IMR-90 (cell line): ENCODE results near the gene SFT2D2. TPM values are rescaled to one million over a fixed set of nuclear protein-coding genes. Genes with fewer than 3 reads are reported as not detected.

Experiments used
- ATAC-seq: fragments of 200-7000 bp; cut with Tn5 transposase; 2 replicates; pipeline ENCODE4 v1.9.1; 2020; ENCODE audit warnings: low read depth, mild to moderate bottlenecking, moderate library complexity
- BruUV-seq: library from RNA; stranded (reverse); fragments of 400-500 nt; replicated peaks from 2 replicates; lab custom pipeline; 2021; lab: Mats Ljungman, UMichigan
- CTCF ChIA-PET: fragments of 300-600 bp; formaldehyde crosslinking; extraction: SDS; loops from one replicate; lab custom pipeline; 2021; ENCODE audit warnings: antibody characterized with exemption; lab: Yijun Ruan, JAX
- POLR2A ChIA-PET: fragments of 300-600 bp; sonication (Branson Sonifier 250); formaldehyde crosslinking; loops from one replicate; lab custom pipeline; 2022; ENCODE audit warnings: antibody characterized with exemption; ENCODE audit not compliant: unreplicated experiment; lab: Charles Lee
- DNase-seq: peaks from one replicate; pipeline ENCODE4 v3.0.0; 2013
- H2AFZ ChIP-seq: replicated peaks from 2 replicates; pipeline ENCODE3; 2013; ENCODE audit warnings: low read length, mild to moderate bottlenecking; ENCODE audit not compliant: poor library complexity
- H2AK5ac ChIP-seq: 2 replicates; pipeline ENCODE4 v1.6.1; 2013; ENCODE audit warnings: low read depth, low read length, inconsistent platforms
- H2AK9ac ChIP-seq: replicated peaks from 2 replicates; pipeline ENCODE3; 2013; ENCODE audit warnings: mild to moderate bottlenecking, low read depth, low read length, moderate library complexity; ENCODE audit not compliant: poor library complexity
- H2BK120ac ChIP-seq: 2 replicates; pipeline ENCODE4 v1.6.1; 2013; ENCODE audit warnings: low read depth, low read length, inconsistent platforms
- H2BK15ac ChIP-seq: 3 replicates; pipeline ENCODE4 v1.6.1; 2013; ENCODE audit warnings: low read depth, low read length, inconsistent platforms
- H2BK20ac ChIP-seq: 2 replicates; pipeline ENCODE4 v1.6.1; 2013; ENCODE audit warnings: low read depth, mild to moderate bottlenecking, inconsistent platforms, low read length, moderate library complexity
- H2BK5ac ChIP-seq: 2 replicates; pipeline ENCODE4 v1.6.1; 2013; ENCODE audit warnings: mild to moderate bottlenecking, low read depth, low read length, inconsistent platforms; ENCODE audit not compliant: poor library complexity, severe bottlenecking
- H3K14ac ChIP-seq: replicated peaks from 2 replicates; pipeline ENCODE4 v1.6.1; 2013; ENCODE audit warnings: low read depth, low read length, inconsistent platforms
- H3K18ac ChIP-seq: 2 replicates; pipeline ENCODE4 v1.6.1; 2013; ENCODE audit warnings: low read depth, low read length, control low read depth
- H3K23ac ChIP-seq: 2 replicates; pipeline ENCODE4 v1.6.1; 2013; ENCODE audit warnings: low read depth, low read length, inconsistent platforms
- H3K27ac ChIP-seq: 2 replicates; pipeline ENCODE4 v1.5.1; 2013; ENCODE audit warnings: mild to moderate bottlenecking, control low read depth, low read length; ENCODE audit not compliant: insufficient read depth
- H3K27me3 ChIP-seq: 2 replicates; pipeline ENCODE4 v1.6.1; 2013; ENCODE audit warnings: low read length; ENCODE audit not compliant: control insufficient read depth, insufficient read depth
- H3K36me3 ChIP-seq: 2 replicates; pipeline ENCODE4 v1.6.1; 2013; ENCODE audit warnings: low read length, mixed read lengths; ENCODE audit not compliant: control insufficient read depth, insufficient read depth
- H3K4ac ChIP-seq: 2 replicates; pipeline ENCODE4 v1.6.1; 2013; ENCODE audit warnings: low read depth, low read length, inconsistent platforms
- H3K4me1 ChIP-seq: 2 replicates; pipeline ENCODE4 v1.6.1; 2013; ENCODE audit warnings: low read length, mixed read lengths; ENCODE audit not compliant: control insufficient read depth, insufficient read depth
- H3K4me2 ChIP-seq: 2 replicates; pipeline ENCODE4 v1.6.1; 2013; ENCODE audit warnings: low read depth, mild to moderate bottlenecking, control low read depth, low read length, moderate library complexity
- H3K4me3 ChIP-seq: 2 replicates; pipeline ENCODE4 v1.5.1; 2013; ENCODE audit warnings: low read depth, mild to moderate bottlenecking, control low read depth, low read length, moderate library complexity; ENCODE audit not compliant: insufficient read depth
- H3K56ac ChIP-seq: 2 replicates; pipeline ENCODE4 v1.6.1; 2013; ENCODE audit warnings: low read length, inconsistent platforms; ENCODE audit not compliant: insufficient read depth; ENCODE audit errors: extremely low read depth
- H3K79me1 ChIP-seq, 2 experiments: 2 replicates each; pipeline ENCODE4 v1.6.1; 2013; ENCODE audit warnings: low read length in 2 of 2, inconsistent platforms in 1 of 2, low read depth in 1 of 2
- H3K9ac ChIP-seq: 2 replicates; pipeline ENCODE4 v1.6.1; 2013; ENCODE audit warnings: low read depth, low read length, control low read depth
- H3K9me1 ChIP-seq: 2 replicates; pipeline ENCODE4 v1.6.1; 2013; ENCODE audit warnings: low read length, inconsistent platforms; ENCODE audit not compliant: insufficient read depth
- H3K9me3 ChIP-seq: 2 replicates; pipeline ENCODE4 v1.6.1; 2013; ENCODE audit warnings: low read length; ENCODE audit not compliant: control insufficient read depth, insufficient read depth
- H4K20me1 ChIP-seq: 2 replicates; pipeline ENCODE4 v1.6.1; 2013; ENCODE audit warnings: low read length, inconsistent platforms; ENCODE audit not compliant: insufficient read depth
- H4K5ac ChIP-seq: 2 replicates; pipeline ENCODE4 v1.6.1; 2013; ENCODE audit warnings: mild to moderate bottlenecking, low read depth, low read length, control low read depth
- H4K8ac ChIP-seq, 2 experiments: 2 replicates each; pipeline ENCODE4 v1.6.1; 2013; ENCODE audit warnings: low read depth in 2 of 2, low read length in 2 of 2, control low read depth in 1 of 2, inconsistent platforms in 1 of 2
- H4K91ac ChIP-seq: 2 replicates; pipeline ENCODE4 v1.6.1; 2013; ENCODE audit warnings: low read depth, low read length, inconsistent platforms; ENCODE audit not compliant: insufficient read depth
- BHLHE40 ChIP-seq: fragments of 150-350 bp; IDR thresholded peaks from 2 replicates; pipeline ENCODE4 v1.6.1; 2016; ENCODE audit warnings: mild to moderate bottlenecking, low read depth, low read length
- CEBPB ChIP-seq: IDR thresholded peaks from 2 replicates; pipeline ENCODE4 v1.6.1; 2012; ENCODE audit warnings: low read depth, low read length, improper control_type of control experiment
- CHD1 ChIP-seq: IDR thresholded peaks from 2 replicates; pipeline ENCODE4 v1.6.1; 2012; ENCODE audit warnings: low read depth, low read length, improper control_type of control experiment
- CTCF ChIP-seq: conservative IDR thresholded peaks from 2 replicates; pipeline ENCODE4 v1.5.1; 2012; ENCODE audit warnings: mild to moderate bottlenecking, low read depth, low read length, improper control_type of control experiment
- ELK1 ChIP-seq: fragments of 150-350 bp; IDR thresholded peaks from 2 replicates; pipeline ENCODE4 v1.6.1; 2016; ENCODE audit warnings: low read depth, mild to moderate bottlenecking, low read length, moderate library complexity, borderline replicate concordance
- FOS ChIP-seq: fragments of 150-350 bp; IDR thresholded peaks from 2 replicates; pipeline ENCODE4 v1.6.1; 2016; ENCODE audit warnings: low read depth, low read length
- MAFK ChIP-seq: IDR thresholded peaks from 2 replicates; pipeline ENCODE4 v1.6.1; 2012; ENCODE audit warnings: low read depth, low read length, improper control_type of control experiment
- MXI1 ChIP-seq: IDR thresholded peaks from 2 replicates; pipeline ENCODE4 v1.6.1; 2012; ENCODE audit warnings: low read depth, mild to moderate bottlenecking, low read length, moderate library complexity, borderline replicate concordance
- NFE2L2 ChIP-seq: fragments of 150-350 bp; IDR thresholded peaks from 2 replicates; pipeline ENCODE4 v1.6.1; 2016; ENCODE audit warnings: low read depth, mild to moderate bottlenecking, low read length
- POLR2A ChIP-seq: IDR thresholded peaks from 2 replicates; pipeline ENCODE4 v1.6.1; 2012; ENCODE audit warnings: mild to moderate bottlenecking, low read depth, low read length
- RAD21 ChIP-seq: IDR thresholded peaks from 2 replicates; pipeline ENCODE4 v1.6.1; 2012; ENCODE audit warnings: low read length, improper control_type of control experiment
- RCOR1 ChIP-seq: IDR thresholded peaks from 2 replicates; pipeline ENCODE4 v1.6.1; 2012; ENCODE audit warnings: mild to moderate bottlenecking, low read length, improper control_type of control experiment; ENCODE audit not compliant: insufficient replicate concordance
- RFX5 ChIP-seq: IDR thresholded peaks from 2 replicates; pipeline ENCODE4 v1.8.0; 2012; ENCODE audit warnings: low read depth, mild to moderate bottlenecking, low read length, moderate library complexity
- SMC3 ChIP-seq: fragments of 150-350 bp; IDR thresholded peaks from 2 replicates; pipeline ENCODE4 v1.6.1; 2016; ENCODE audit warnings: low read depth, mild to moderate bottlenecking, antibody characterized with exemption, low read length, moderate library complexity
- USF2 ChIP-seq: fragments of 150-350 bp; IDR thresholded peaks from 2 replicates; pipeline ENCODE4 v1.6.1; 2017; ENCODE audit warnings: mild to moderate bottlenecking, antibody characterized with exemption, low read length, low read depth
- WGBS, 2 experiments: methylation state at CpG; one replicate each; pipeline versions ENCODE4 v1.1.5 to v1.1.7; 2013; ENCODE audit warnings: missing lambda C conversion rate in 2 of 2; ENCODE audit not compliant: insufficient read length in 1 of 2; ENCODE audit errors: extremely low coverage in 2 of 2; 5-methylcytosine and 5-hydroxymethylcytosine counted together
- dilution Hi-C: fragments of 300-500 bp; cut with HindIII; formaldehyde crosslinking; loops from one replicate; pipeline ENCODE4 v1.14.3; 2018; ENCODE audit warnings: low sequenced_read_pairs; ENCODE audit not compliant: unreplicated experiment
- in situ Hi-C: fragments of 300-500 bp; cut with MboI; formaldehyde crosslinking; loops from 3 replicates; pipeline ENCODE4 v1.14.3; 2019; ENCODE audit warnings: low sequenced_read_pairs, inconsistent platforms, mixed read lengths
- intact Hi-C: fragments of 100-400 bp; cut with micrococcal nuclease; formaldehyde crosslinking; loops from 2 replicates; pipeline ENCODE4 v1.10.0; 2022
- polyA plus RNA-seq, 3 experiments: library from polyadenylated mRNA; depleted of rRNA; stranded (reverse); fragments of >200 nt; gene quantifications; 2 replicates each; pipeline ENCODE4 v1.2.3, GENCODE V29; 2012; ENCODE audit warnings: low replicate concordance in 1 of 3
- total RNA-seq: library from RNA; depleted of rRNA; stranded (reverse); fragments of >200 nt; gene quantifications from 2 replicates; pipeline ENCODE4 v1.2.3, GENCODE V29; 2012

SFT2D2 gene
- total and polyA plus RNA-seq, 2 of the 4 experiments (the other 2 are of a cell fraction): 11.1 to 37.6 TPM

GRCh38 chr1:168236836-168237611, 11.2 kb downstream of the SFT2D2 start:
- Histone ChIP-seq H3K9me1 (peaks cover 11% of the 10 kb centered on the region), H3K27me3 (no peaks in the 10 kb centered on the region), H2AK5ac (no peak overlapping the region), H3K4me3 (no peak overlapping the region), H2BK5ac (no peak overlapping the region), H2AFZ (no peak overlapping the region), H2BK20ac (no peak overlapping the region), H3K27ac (no peak overlapping the region), H3K14ac (no peak overlapping the region), H3K9ac (no peak overlapping the region), H2AK9ac (no peak overlapping the region), H3K4ac (no peak overlapping the region), H2BK120ac (no peak overlapping the region), H3K56ac (no peak overlapping the region), H4K91ac (no peak overlapping the region), H3K4me1 (no peaks in the 10 kb centered on the region), H2BK15ac (no peak overlapping the region), H3K9me3 (no peaks in the 10 kb centered on the region), H3K4me2 (no peak overlapping the region), H3K79me1 (peaks cover 14 to 29% of the 10 kb centered on the region in 2 experiments; a peak in 3 of 4 replicates), H4K5ac (no peak overlapping the region), H3K36me3 (peaks cover 34% of the 10 kb centered on the region), H4K8ac (no peak overlapping the region), H3K23ac (no peak overlapping the region), H3K18ac (no peak overlapping the region), H4K20me1 (peaks cover 8% of the 10 kb centered on the region; the same call in 1 of the 2 replicates)
- ATAC-seq: no peak
- ChIA-PET CTCF (interaction anchor here (0.6 kb wide), 1 partner anchor 97 kb away, joined by 5 read pairs; no protein-coding TSS in a partner anchor), POLR2A (no interaction called here)
- BruUV-seq: no TSS peak
- intact Hi-C loops (no loop called here), in situ Hi-C loops (no loop called here), dilution Hi-C loops (no loop called here)
- WGBS, 2 experiments: 97% methylated on average over 5 of the region's 7 CpGs; no CpG with 5 or more reads in 1 of the 2 experiments
- no peak for DNase-seq
- TF ChIP-seq RFX5 (no peak), MAFK (no peak), CHD1 (no peak), BHLHE40 (no peak), CEBPB (no peak), RCOR1 (no peak), CTCF (no peak), MXI1 (no peak), NFE2L2 (no peak), FOS (no peak), RAD21 (no peak), SMC3 (no peak), ELK1 (no peak), POLR2A (no peak), USF2 (no peak)
